A673 (cell line): ENCODE results near the gene GALNT18. TPM values are rescaled to one million over a fixed set of nuclear protein-coding genes. Genes with fewer than 3 reads are reported as not detected.

Source experiments
- BruUV-seq: library from RNA; stranded (reverse); fragments of 400-500 nt; replicated peaks from 2 replicates; lab custom pipeline; 2021; lab: Mats Ljungman, UMichigan
- CTCF ChIA-PET: fragments of 300-600 bp; sonication (Branson Sonifier 250); formaldehyde crosslinking; loops from one replicate; lab custom pipeline; 2022; ENCODE audit warnings: antibody characterized with exemption; lab: Charles Lee
- POLR2A ChIA-PET: fragments of 300-600 bp; sonication (Branson Sonifier 250); formaldehyde crosslinking; loops from one replicate; lab custom pipeline; 2022; ENCODE audit warnings: antibody characterized with exemption; ENCODE audit not compliant: low non-redundant PET; lab: Charles Lee
- DNase-seq: peaks from one replicate; pipeline ENCODE4 v3.0.0-alpha.2; 2015; ENCODE audit warnings: low spot score
- H3K27ac ChIP-seq: fragments of 200-600 bp; sonication (generic); 2 replicates; pipeline ENCODE4 v1.5.1; 2016; ENCODE audit warnings: mixed run types, low read depth, mild to moderate bottlenecking, mixed read lengths, antibody characterized with exemption, low read length; ENCODE audit not compliant: poor library complexity, severe bottlenecking
- H3K27me3 ChIP-seq: fragments of 200-600 bp; sonication (generic); replicated peaks from 2 replicates; pipeline ENCODE4 v1.6.1; 2017; ENCODE audit warnings: mixed run types, low read depth, mild to moderate bottlenecking, mixed read lengths, antibody characterized with exemption, low read length; ENCODE audit not compliant: insufficient read depth, poor library complexity
- H3K36me3 ChIP-seq: fragments of 200-600 bp; sonication (generic); 2 replicates; pipeline ENCODE4 v1.6.1; 2016; ENCODE audit warnings: mixed run types, mild to moderate bottlenecking, mixed read lengths, antibody characterized with exemption, low read length; ENCODE audit not compliant: insufficient read depth, poor library complexity, severe bottlenecking
- H3K4me1 ChIP-seq: fragments of 200-600 bp; sonication (generic); 2 replicates; pipeline ENCODE4 v1.6.1; 2017; ENCODE audit warnings: mixed run types, mild to moderate bottlenecking, mixed read lengths, antibody characterized with exemption, low read length; ENCODE audit not compliant: insufficient read depth, poor library complexity, severe bottlenecking
- H3K4me3 ChIP-seq: fragments of 200-600 bp; sonication (generic); 2 replicates; pipeline ENCODE4 v1.5.1; 2016; ENCODE audit warnings: low read depth, mixed run types, mild to moderate bottlenecking, mixed read lengths, low read length; ENCODE audit not compliant: poor library complexity, severe bottlenecking
- H3K9me3 ChIP-seq: fragments of 200-600 bp; sonication (generic); 2 replicates; pipeline ENCODE4 v1.6.1; 2016; ENCODE audit warnings: mixed run types, low read depth, mild to moderate bottlenecking, mixed read lengths, antibody characterized with exemption, low read length; ENCODE audit not compliant: poor library complexity, severe bottlenecking
- CTCF ChIP-seq: fragments of 300-800, 200-600 bp; sonication (generic); conservative IDR thresholded peaks from 2 replicates; pipeline ENCODE4 v1.5.1; 2017; ENCODE audit warnings: low read depth, mild to moderate bottlenecking, antibody characterized with exemption, low read length, moderate library complexity, mixed read lengths
- EZH2 ChIP-seq: fragments of 200-600 bp; sonication (generic); IDR thresholded peaks from 2 replicates; pipeline ENCODE4 v1.6.1; 2017; ENCODE audit warnings: borderline replicate concordance, low read depth, mild to moderate bottlenecking, mixed read lengths, antibody characterized with exemption, low read length; ENCODE audit not compliant: poor library complexity, severe bottlenecking
- intact Hi-C: fragments of 100-400 bp; cut with micrococcal nuclease; formaldehyde crosslinking; loops from one replicate; pipeline ENCODE4 v1.10.0; 2022; ENCODE audit not compliant: unreplicated experiment
- total RNA-seq: library from RNA; stranded (reverse); gene quantifications from 2 replicates; pipeline ENCODE4 v1.2.3, GENCODE V29; 2021

GALNT18 gene
- total RNA-seq, 1 experiment from 2014 or later = 0.37 TPM

DNA sequence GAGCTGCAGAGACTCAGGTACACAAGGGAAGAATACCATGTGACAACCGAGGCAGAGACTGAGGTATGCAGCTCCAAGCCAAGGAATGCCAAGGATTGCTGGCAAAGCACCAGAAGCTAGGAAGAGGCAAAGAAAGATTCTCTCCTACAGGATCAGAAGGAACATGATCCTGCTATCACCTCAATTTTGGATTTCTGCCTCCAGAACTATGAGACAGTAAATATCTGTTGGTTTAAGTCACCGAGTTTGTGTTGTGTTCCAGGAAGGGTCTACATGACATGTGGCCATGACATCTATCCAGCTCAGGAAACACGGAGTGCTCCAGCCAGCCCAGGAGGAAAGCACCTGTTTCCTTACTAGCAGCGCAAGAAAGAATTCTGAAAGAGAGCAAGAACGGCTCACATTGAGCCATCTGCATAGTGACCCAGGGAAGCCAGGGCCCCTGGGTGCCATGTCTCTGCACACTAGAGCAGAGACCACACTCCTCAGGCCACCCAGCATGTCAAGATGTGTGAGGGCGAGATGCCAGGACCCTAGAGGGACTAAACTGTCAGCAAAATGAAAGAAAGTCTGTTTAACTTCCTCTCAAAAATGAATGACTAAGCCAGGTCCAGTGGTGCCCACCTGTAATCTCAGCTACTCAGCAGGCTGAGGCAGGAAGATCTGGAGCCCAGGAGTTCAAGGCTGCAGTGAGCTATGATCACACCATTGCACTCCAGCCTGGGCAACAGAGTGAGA lies 35.6 kb upstream of the GALNT18 start:
- TF ChIP-seq CTCF (no peak), EZH2 (no peak)
- H3K9me3 ChIP-seq = no peaks in the 10 kb centered on the region
- no peak overlapping the region for H3K4me3 ChIP-seq
- POLR2A ChIA-PET = no interaction called here
- H3K36me3 ChIP-seq = no peaks in the 10 kb centered on the region
- no peaks in the 10 kb centered on the region for H3K4me1 ChIP-seq
- CTCF ChIA-PET = no interaction called here
- peaks cover 4% of the 10 kb centered on the region for H3K27me3 ChIP-seq
- no peak for DNase-seq
- no TSS peak for BruUV-seq
- intact Hi-C loops = no loop called here
- no peak overlapping the region for H3K27ac ChIP-seq

DNA sequence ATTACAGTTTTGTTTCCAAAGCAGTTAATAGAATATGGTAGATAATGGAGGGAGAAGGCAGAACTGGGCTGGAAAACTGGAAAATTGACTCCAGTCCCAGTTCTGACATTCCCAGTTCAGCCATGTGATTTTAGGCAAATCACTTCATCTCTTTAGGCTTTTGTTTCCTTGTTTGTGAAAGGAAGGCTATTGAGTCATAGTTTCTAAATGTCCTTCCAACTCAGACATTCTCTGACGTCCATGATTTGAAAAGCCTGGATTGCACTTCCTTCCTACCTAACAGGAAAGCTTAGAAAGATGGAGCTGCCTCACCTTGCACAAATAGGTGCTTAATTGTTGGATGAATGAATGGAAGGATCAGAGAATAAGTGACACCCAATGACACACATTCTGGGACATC lies 19.8 kb upstream of the GALNT18 start:
- intact Hi-C loops = no loop called here
- no TSS peak for BruUV-seq
- H3K27ac ChIP-seq = no peak overlapping the region
- no peaks in the 10 kb centered on the region for H3K36me3 ChIP-seq
- no peak overlapping the region for H3K4me3 ChIP-seq
- peaks cover 2% of the 10 kb centered on the region for H3K27me3 ChIP-seq
- H3K9me3 ChIP-seq = no peaks in the 10 kb centered on the region
- no peak for DNase-seq
- ChIA-PET CTCF (no interaction called here), POLR2A (no interaction called here)
- H3K4me1 ChIP-seq = no peaks in the 10 kb centered on the region
- no peak for TF ChIP-seq EZH2
- TF ChIP-seq CTCF = no peak

DNA sequence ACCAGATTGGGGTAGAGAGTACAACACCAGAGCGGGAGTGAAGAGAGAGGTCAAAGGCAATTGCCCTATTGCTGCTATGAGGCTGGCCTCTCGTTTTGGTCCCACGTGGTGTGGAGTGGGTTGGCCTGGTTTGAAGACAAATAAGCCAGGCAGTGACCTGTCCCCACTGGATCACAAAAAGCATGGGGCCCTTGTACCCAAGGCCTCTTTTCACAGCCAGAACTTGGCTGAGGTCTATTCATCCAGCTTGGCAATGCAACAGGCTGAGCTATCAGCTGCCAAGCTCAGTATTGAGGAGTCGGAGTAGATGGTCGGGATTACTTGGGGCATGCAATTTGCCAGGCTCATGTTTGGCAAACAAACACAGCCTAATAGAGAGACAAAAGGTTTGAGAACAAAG lies 19.2 kb upstream of the GALNT18 start:
- H3K36me3 ChIP-seq = no peaks in the 10 kb centered on the region
- TF ChIP-seq EZH2 = no peak
- no peak for TF ChIP-seq CTCF
- no TSS peak for BruUV-seq
- H3K4me3 ChIP-seq = no peak overlapping the region
- no peak for DNase-seq
- POLR2A ChIA-PET = no interaction called here
- no peaks in the 10 kb centered on the region for H3K4me1 ChIP-seq
- peaks cover 2% of the 10 kb centered on the region for H3K27me3 ChIP-seq
- H3K9me3 ChIP-seq = no peaks in the 10 kb centered on the region
- intact Hi-C loops = no loop called here
- CTCF ChIA-PET = no interaction called here
- H3K27ac ChIP-seq = no peak overlapping the region
